Lower leg skin (tissue), 3 donors: Measurements from ENCODE around the gene C1orf116.

ENCODE experiments used
- POLR2A ChIP-seq, 2 donors: fragments of 450-650 bp; IDR thresholded peaks; one replicate each; pipeline ENCODE4 v1.6.1; 2016 to 2017; ENCODE audit warnings: antibody characterized with exemption in 2 of 2, mild to moderate bottlenecking in 1 of 2, moderate library complexity in 1 of 2
- TF ChIP-seq, protein P1 (sequence below), 3 donors: fragments of 450-650 bp; IDR thresholded peaks; one replicate each; pipeline ENCODE4 v1.5.1; 2016; ENCODE audit warnings: antibody characterized with exemption in 3 of 3, mild to moderate bottlenecking in 3 of 3, moderate library complexity in 2 of 3

DNA sequence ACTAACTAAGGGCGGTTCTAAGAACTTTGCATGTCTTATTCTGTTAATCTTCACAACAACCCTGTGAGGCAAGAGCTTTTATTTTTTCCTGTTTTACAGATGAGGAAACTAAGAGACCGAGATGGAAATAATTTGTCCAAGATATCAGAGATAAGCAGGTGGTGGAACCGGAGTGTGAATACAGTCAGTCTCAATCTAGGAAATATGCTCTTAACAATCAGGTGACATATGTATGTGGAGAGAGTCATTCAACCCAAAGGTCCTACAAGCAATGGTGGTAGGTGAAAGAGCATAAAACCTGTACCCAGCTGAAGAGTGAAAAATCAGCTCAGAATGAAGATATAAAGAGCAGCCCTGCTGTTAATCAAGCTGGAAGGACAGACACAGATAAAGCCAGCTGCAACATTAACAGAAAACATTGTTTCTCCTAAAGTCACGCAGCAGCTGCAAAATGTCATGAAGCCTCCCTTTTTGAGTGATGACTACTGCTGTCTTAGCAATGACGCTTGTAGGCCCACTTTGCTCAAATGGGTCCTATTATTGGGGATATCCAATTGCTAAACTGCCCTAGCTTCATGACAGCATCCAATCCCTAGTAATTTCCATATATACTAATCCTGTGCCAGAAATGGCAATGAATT is 31.8 kb downstream of the C1orf116 start:
- TF ChIP-seq POLR2A (IDR thresholded peaks at IDR 0.05): no peak
- TF ChIP-seq, protein P1, sequence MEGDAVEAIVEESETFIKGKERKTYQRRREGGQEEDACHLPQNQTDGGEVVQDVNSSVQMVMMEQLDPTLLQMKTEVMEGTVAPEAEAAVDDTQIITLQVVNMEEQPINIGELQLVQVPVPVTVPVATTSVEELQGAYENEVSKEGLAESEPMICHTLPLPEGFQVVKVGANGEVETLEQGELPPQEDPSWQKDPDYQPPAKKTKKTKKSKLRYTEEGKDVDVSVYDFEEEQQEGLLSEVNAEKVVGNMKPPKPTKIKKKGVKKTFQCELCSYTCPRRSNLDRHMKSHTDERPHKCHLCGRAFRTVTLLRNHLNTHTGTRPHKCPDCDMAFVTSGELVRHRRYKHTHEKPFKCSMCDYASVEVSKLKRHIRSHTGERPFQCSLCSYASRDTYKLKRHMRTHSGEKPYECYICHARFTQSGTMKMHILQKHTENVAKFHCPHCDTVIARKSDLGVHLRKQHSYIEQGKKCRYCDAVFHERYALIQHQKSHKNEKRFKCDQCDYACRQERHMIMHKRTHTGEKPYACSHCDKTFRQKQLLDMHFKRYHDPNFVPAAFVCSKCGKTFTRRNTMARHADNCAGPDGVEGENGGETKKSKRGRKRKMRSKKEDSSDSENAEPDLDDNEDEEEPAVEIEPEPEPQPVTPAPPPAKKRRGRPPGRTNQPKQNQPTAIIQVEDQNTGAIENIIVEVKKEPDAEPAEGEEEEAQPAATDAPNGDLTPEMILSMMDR (IDR thresholded peaks at IDR 0.05): no peak
